K562 (cell line): ENCODE measurements around the gene HPS5. TPM values are rescaled to one million over a fixed set of nuclear protein-coding genes. Genes with fewer than 3 reads are reported as not detected.
A peak's percentile ranks its signal among the peaks of the same experiment; 100 is the strongest.

Experiments used
- ARID1B ChIP-seq: fragments of 450-650 bp; IDR thresholded peaks from 2 replicates; pipeline ENCODE4 v1.6.1; 2016; ENCODE audit warnings: antibody characterized with exemption, mild to moderate bottlenecking, inconsistent platforms
- ATF2 ChIP-seq: sonication (generic); formaldehyde crosslinking; IDR thresholded peaks from 2 replicates; pipeline ENCODE4 v1.8.1; 2022; ENCODE audit warnings: missing genetic modification reagents
- CBFB ChIP-seq: sonication (generic); formaldehyde crosslinking; IDR thresholded peaks from 2 replicates; pipeline ENCODE4 v1.4.0; 2020; ENCODE audit warnings: mild to moderate bottlenecking, missing genetic modification reagents
- ESRRB ChIP-seq: fragments of 250-450 bp; sonication (Bioruptor Pico); IDR thresholded peaks from 2 replicates; pipeline ENCODE4 v1.5.0; 2020; ENCODE audit warnings: mild to moderate bottlenecking, moderate library complexity, borderline replicate concordance
- FIP1L1 ChIP-seq: fragments of 200-400 bp; formaldehyde crosslinking; IDR thresholded peaks from 2 replicates; pipeline ENCODE4 v1.6.1; 2018; ENCODE audit warnings: mild to moderate bottlenecking, low read depth, low read length; ENCODE audit not compliant: poor library complexity, severe bottlenecking
- FOXJ3 ChIP-seq: sonication (generic); formaldehyde crosslinking; IDR thresholded peaks from 2 replicates; pipeline ENCODE4 v1.4.0; 2020; ENCODE audit warnings: mild to moderate bottlenecking, missing genetic modification reagents
- GABPA ChIP-seq: fragments of 200-800 bp; sonication (Bioruptor generic); conservative IDR thresholded peaks from 2 replicates; pipeline ENCODE4 v1.6.1; 2016; ENCODE audit warnings: low read depth, missing genetic modification characterization, missing compliant biosample characterization
- IFI16 ChIP-seq: fragments of 250-450 bp; sonication (Bioruptor Pico); IDR thresholded peaks from 2 replicates; pipeline ENCODE4 v2.1.2; 2022; ENCODE audit warnings: mild to moderate bottlenecking, inconsistent platforms
- KLF1 ChIP-seq: fragments of 450-650 bp; IDR thresholded peaks from 2 replicates; pipeline ENCODE4 v1.6.1; 2016; ENCODE audit warnings: missing genetic modification characterization, missing compliant biosample characterization
- MAX ChIP-seq: sonication (generic); formaldehyde crosslinking; IDR thresholded peaks from 2 replicates; pipeline ENCODE4 v1.9.0; 2022; ENCODE audit warnings: mild to moderate bottlenecking, missing genetic modification reagents
- MYC ChIP-seq, 2 experiments: fragments of 250-450 bp in 1 of 2; sonication (Bioruptor Pico) in 1 of 2; IDR thresholded peaks; 2 replicates each; pipeline versions ENCODE4 v1.5.1 to v1.6.1; 2012 to 2021; ENCODE audit warnings: low read depth in 2 of 2, borderline replicate concordance in 1 of 2, improper control_type of control experiment in 1 of 2, low read length in 1 of 2, mild to moderate bottlenecking in 1 of 2, moderate library complexity in 1 of 2
- NCOA1 ChIP-seq: fragments of 450-650 bp; IDR thresholded peaks from 2 replicates; pipeline ENCODE4 v1.6.1; 2016; ENCODE audit warnings: low read depth
- NKRF ChIP-seq: fragments of 450-650 bp; IDR thresholded peaks from 2 replicates; pipeline ENCODE4 v1.6.1; 2016; ENCODE audit warnings: borderline replicate concordance
- PRPF4 ChIP-seq: fragments of 200-400 bp; formaldehyde crosslinking; IDR thresholded peaks from one replicate; pipeline ENCODE4 v1.6.1; 2017; ENCODE audit warnings: low read length, low read depth, mild to moderate bottlenecking; ENCODE audit not compliant: insufficient read depth, poor library complexity, severe bottlenecking
- TCFL5 ChIP-seq: fragments of 250-450 bp; sonication (Bioruptor Pico); conservative IDR thresholded peaks from 2 replicates; pipeline ENCODE4 v1.6.1; 2021; ENCODE audit warnings: mild to moderate bottlenecking, moderate library complexity, matching md5 sums
- TEAD4 ChIP-seq, 2 experiments: sonication (generic) in 1 of 2; formaldehyde crosslinking in 1 of 2; IDR thresholded peaks; 2 replicates each; pipeline versions ENCODE4 v1.6.1 to v1.8.0; 2012 to 2022; ENCODE audit warnings: borderline replicate concordance in 1 of 2, inconsistent platforms in 1 of 2, low read length in 1 of 2, mild to moderate bottlenecking in 1 of 2, missing genetic modification reagents in 1 of 2
- TRIM24 ChIP-seq, 2 experiments: fragments of 450-650 bp; IDR thresholded peaks; 2 replicates each; pipeline ENCODE4 v1.6.1; 2016
- ZNF121 ChIP-seq: sonication (generic); formaldehyde crosslinking; conservative IDR thresholded peaks from 2 replicates; pipeline ENCODE4 v1.8.0; 2022; ENCODE audit warnings: missing genetic modification reagents
- ZNF140 ChIP-seq: fragments of 250-450 bp; sonication (Bioruptor Pico); IDR thresholded peaks from 2 replicates; pipeline ENCODE4 v1.8.0; 2021; ENCODE audit warnings: moderate library complexity, mild to moderate bottlenecking, inconsistent platforms
- ZNF347 ChIP-seq: fragments of 450-650 bp; formaldehyde crosslinking; IDR thresholded peaks from 2 replicates; pipeline ENCODE4 v1.4.0; 2020; ENCODE audit warnings: low read depth, mild to moderate bottlenecking, moderate library complexity
- ZNF398 ChIP-seq: fragments of 250-450 bp; sonication (Bioruptor Pico); IDR thresholded peaks from 2 replicates; pipeline ENCODE4 v1.8.0; 2021; ENCODE audit warnings: moderate library complexity, mild to moderate bottlenecking, inconsistent platforms
- ZNF780A ChIP-seq: fragments of 250-450 bp; sonication (Bioruptor Pico); IDR thresholded peaks from 2 replicates; pipeline ENCODE4 v1.5.0; 2021; ENCODE audit warnings: mild to moderate bottlenecking
- polyA plus RNA-seq, 8 experiments: library from polyadenylated mRNA; depleted of rRNA in 4 of 8; stranded (reverse) in 5 of 8; unstranded in 3 of 8; fragments of >200 nt; fragmentation: Nextera tagmentation in 2 of 8; fragmentation: Illumina TruSeq in 1 of 8; extraction: Ambion mirVana in 2 of 8; extraction: Trizol in 1 of 8; gene quantifications; 2 replicates each; pipeline versions ENCODE4 v1.2.1 to v1.2.3, GENCODE V29; 2011 to 2014; ENCODE audit warnings: inconsistent platforms in 1 of 8, missing spikeins in 1 of 8
- total RNA-seq, 7 experiments: library from RNA; depleted of rRNA in 6 of 7; stranded (reverse); fragments of >200 nt in 6 of 7; fragmentation: Illumina TruSeq in 2 of 7; extraction: Trizol in 2 of 7; gene quantifications; 2 replicates each; pipeline versions ENCODE4 v1.2.1 to v1.2.3, GENCODE V29; 2011 to 2021; ENCODE audit warnings: low replicate concordance in 1 of 7

HPS5 gene
- total and polyA plus RNA-seq, 9 of the 15 experiments (the other 6 are each of a cell fraction or from before 2014, with no cell fraction given): 12.2 to 28.1 (median 16.8) TPM

- no peak for TF ChIP-seq ESRRB (CRISPR knock-in tag)
- peak; percentile 40 to 77; a peak in 1 of 4 replicates for TF ChIP-seq TRIM24 (IDR thresholded peaks at IDR 0.05)
- peak; percentile 79; the same call in 1 of the 2 replicates for TF ChIP-seq NCOA1
- peak; percentile 79 for TF ChIP-seq FIP1L1
- no peak for TF ChIP-seq PRPF4
- no peak for TF ChIP-seq IFI16
- TF ChIP-seq FOXJ3 (CRISPR knock-in tag): no peak
- TF ChIP-seq ZNF347 (CRISPR knock-in tag): no peak
- TF ChIP-seq CBFB (CRISPR knock-in tag): peak; percentile 33; the same call in 1 of the 2 replicates
- peak; percentile 97 for TF ChIP-seq GABPA (tag)
- no peak for TF ChIP-seq ZNF121 (CRISPR knock-in tag)
- TF ChIP-seq ZNF780A (CRISPR knock-in tag): no peak
- peak; percentile 38; the same call in 1 of the 2 replicates for TF ChIP-seq TEAD4 (IDR thresholded peaks at IDR 0.05; ENCODE audit: low read length)
- peak; percentile 80; the same call in 1 of the 2 replicates for TF ChIP-seq TEAD4 (CRISPR knock-in tag; IDR thresholded peaks at IDR 0.05; ENCODE audit: borderline replicate concordance)
- peak; percentile 99 for TF ChIP-seq MAX (CRISPR knock-in tag)
- TF ChIP-seq ZNF398: no peak
- peak; percentile 98 for TF ChIP-seq MYC (IDR thresholded peaks at IDR 0.05; ENCODE audit: low read depth, low read length)
- TF ChIP-seq MYC (CRISPR knock-in tag; IDR thresholded peaks at IDR 0.05; ENCODE audit: borderline replicate concordance, low read depth): peak; percentile 98
- TF ChIP-seq KLF1 (tag): peak; percentile 96
- no peak for TF ChIP-seq ZNF140 (CRISPR knock-in tag)
- TF ChIP-seq ARID1B: peak; percentile 55; the same call in 1 of the 2 replicates
- no peak; the same call in 1 of the 2 replicates for TF ChIP-seq ATF2 (CRISPR knock-in tag)
- no peak for TF ChIP-seq TCFL5 (CRISPR knock-in tag)
- TF ChIP-seq NKRF: peak; percentile 96
These were observed at the start of gene HPS5, which contains the start of gene GTF2H1 (continued) for GRCh38 chr11:18321969-18322711.
